Adrenal gland (tissue), 12 donors: Measurements from ENCODE around the gene UBE2E1. TPM values are rescaled to one million over a fixed set of nuclear protein-coding genes. Genes with fewer than 3 reads are reported as not detected.

Source experiments
- DNase-seq, 7 donors: peaks; one replicate each; pipeline ENCODE4 v3.0.0-alpha.2; 2019 to 2020
- H3K27ac ChIP-seq, 5 donors: fragments of 200-600 bp; sonication (generic) in 4 of 5; 1 replicate in 3 of 5; 2 replicates in 2 of 5; pipeline versions ENCODE4 v1.5.1 to v1.8.0; 2016 to 2020; ENCODE audit warnings: mild to moderate bottlenecking in 1 of 5
- H3K27me3 ChIP-seq: fragments of 200-600 bp; 2 replicates; pipeline ENCODE4 v1.8.0; 2021
- H3K36me3 ChIP-seq, 2 donors: fragments of 200-600 bp; replicated peaks in 1 of 2; 1 replicate in 1 of 2; 2 replicates in 1 of 2; pipeline versions ENCODE4 v1.5.1 to v1.8.0; 2018 to 2022
- H3K4me1 ChIP-seq, 2 donors: fragments of 200-600 bp; replicated peaks in 1 of 2; 1 replicate in 1 of 2; 2 replicates in 1 of 2; pipeline versions ENCODE4 v1.5.1 to v1.8.0; 2018 to 2021
- H3K4me3 ChIP-seq, 4 donors: fragments of 200-600 bp; sonication (generic) in 3 of 4; one replicate each; pipeline ENCODE4 v1.5.1; 2016 to 2018
- H3K9me3 ChIP-seq, 3 donors: fragments of 200-600 bp; sonication (generic) in 1 of 3; replicated peaks in 1 of 3; 1 replicate in 2 of 3; 2 replicates in 1 of 3; pipeline versions ENCODE4 v1.5.1 to v1.8.0; 2016 to 2021
- CTCF ChIP-seq, 6 experiments: fragments of 450-650 bp in 4 of 6; fragments of 200-600 bp in 2 of 6; sonication (generic) in 1 of 6; IDR thresholded peaks; 1 replicate in 5 of 6; 2 replicates in 1 of 6; pipeline versions ENCODE4 v1.5.1 to v1.8.0; 2016 to 2021; ENCODE audit warnings: antibody characterized with exemption in 6 of 6, mild to moderate bottlenecking in 2 of 6, moderate library complexity in 1 of 6
- POLR2A ChIP-seq, 2 donors: fragments of 450-650 bp; IDR thresholded peaks; one replicate each; pipeline ENCODE4 v1.6.1; 2017; ENCODE audit warnings: antibody characterized with exemption in 2 of 2, mild to moderate bottlenecking in 2 of 2, moderate library complexity in 1 of 2
- WGBS, 4 donors: extraction: QIAGEN DNeasy Blood & Tissue Kit in 2 of 4; methylation state at CpG; one replicate each; pipeline versions ENCODE4 v1.1.5 to v1.1.7; 2013 to 2017; 5-methylcytosine and 5-hydroxymethylcytosine counted together
- intact Hi-C, 2 donors: fragments of 100-400 bp; cut with DNase I; formaldehyde crosslinking; loops; one replicate each; pipeline versions ENCODE4 v1.14.1 to v1.15.0; 2022 to 2023
- polyA plus RNA-seq, 3 donors: library from polyadenylated mRNA; stranded (reverse); fragments of 200-250 nt in 2 of 3; fragments of 350-450 nt in 1 of 3; fragmentation: Illumina TruSeq in 1 of 3; extraction: RNeasy Lipid Tissue Mini Kit (QIAGEN cat#74804) in 1 of 3; gene quantifications; one replicate each; pipeline ENCODE4 v1.2.3, GENCODE V29; 2013 to 2014
- total RNA-seq, 9 donors: library from RNA; depleted of rRNA in 4 of 9; stranded (reverse); fragments of >200 nt in 4 of 9; fragments of 120-200 nt in 1 of 9; fragmentation: NEBNext Ultra II Directional in 1 of 9; extraction: Animal tissue kit (Norgen Biotek cat#: 25700) in 1 of 9; gene quantifications; one replicate each; pipeline versions ENCODE4 v1.1.0 to v1.2.4, GENCODE V29; 2013 to 2023
- donor health status: healthy with polysubstance abuse.
- donor health status: Bipolar disorder and iron deficiency.
- donor health status: DM: yes; HTN: yes; CAD: no.
- donor health status: DM: no; HTN: no; CAD: no.
- donor health status: DM: no; HTN: no; CAD: no.
- donor health status: DM: yes; HTN: yes; CAD: no.

The UBE2E1 gene
- total and polyA plus RNA-seq, 12 donors, result 19.4 to 80.5 (median 59.9) TPM

GRCh38 chr3:23815879-23816278 is 10.1 kb downstream of the UBE2E1 start:
- Histone ChIP-seq H3K9me3 (no peaks in the 10 kb centered on the region), H3K4me3 (no peak overlapping the region), H3K27me3 (no peaks in the 10 kb centered on the region), H3K4me1 (peaks cover 5 to 18% of the 10 kb centered on the region in 2 donors), H3K27ac (no peak overlapping the region), H3K36me3 (no peaks in the 10 kb centered on the region)
- 54 to 74% (median 63%) methylated on average over 3 of the region's 3 CpGs for WGBS, 4 donors
- no peak for TF ChIP-seq POLR2A (IDR thresholded peaks at IDR 0.05)
- no peak for DNase-seq
- intact Hi-C loops, result no loop called here

GRCh38 chr3:23816721-23817120 is 11.0 kb downstream of the UBE2E1 start:
- 96 to 99% (median 99%) methylated on average over 2 of the region's 2 CpGs for WGBS, 4 donors
- no peaks in the 10 kb centered on the region for H3K9me3 ChIP-seq
- H3K4me1 ChIP-seq, result peaks cover 0 to 11% of the 10 kb centered on the region in 2 donors
- no peak overlapping the region for H3K4me3 ChIP-seq
- no peak for DNase-seq
- no peaks in the 10 kb centered on the region for H3K27me3 ChIP-seq
- H3K36me3 ChIP-seq, result no peaks in the 10 kb centered on the region
- TF ChIP-seq POLR2A (IDR thresholded peaks at IDR 0.05) (no peak), CTCF (IDR thresholded peaks at IDR 0.05) (no peak)
- intact Hi-C loops, result no loop called here
- H3K27ac ChIP-seq, result no peak overlapping the region

GRCh38 chr3:23817508-23818223 is 11.9 kb downstream of the UBE2E1 start:
- 91 to 98% (median 92%) methylated on average over 3 of the region's 3 CpGs for WGBS, 4 donors
- H3K9me3 ChIP-seq, result no peaks in the 10 kb centered on the region
- TF ChIP-seq CTCF (IDR thresholded peaks at IDR 0.05) (no peak), POLR2A (IDR thresholded peaks at IDR 0.05) (no peak)
- intact Hi-C loops, result no loop called here
- peaks cover 0 to 8% of the 10 kb centered on the region in 2 donors for H3K4me1 ChIP-seq
- no peak overlapping the region for H3K4me3 ChIP-seq
- no peaks in the 10 kb centered on the region for H3K36me3 ChIP-seq
- no peaks in the 10 kb centered on the region for H3K27me3 ChIP-seq
- H3K27ac ChIP-seq, result no peak overlapping the region
- DNase-seq, result no peak

GRCh38 chr3:23819599-23820360 is 14.0 kb downstream of the UBE2E1 start:
- Histone ChIP-seq H3K27me3 (no peaks in the 10 kb centered on the region), H3K9me3 (no peaks in the 10 kb centered on the region), H3K4me1 (peaks cover 0 to 17% of the 10 kb centered on the region in 2 donors), H3K4me3 (no peak overlapping the region), H3K27ac (no peak overlapping the region), H3K36me3 (no peaks in the 10 kb centered on the region)
- 51 to 66% (median 63%) methylated on average over 5 of the region's 5 CpGs for WGBS, 4 donors
- DNase-seq, result no peak
- intact Hi-C loops, result no loop called here
- TF ChIP-seq POLR2A (IDR thresholded peaks at IDR 0.05) (no peak), CTCF (IDR thresholded peaks at IDR 0.05) (no peak)
